GM12878 (cell line): ENCODE measurements around the gene ITGB5. TPM values are rescaled to one million over a fixed set of nuclear protein-coding genes. Genes with fewer than 3 reads are reported as not detected.

Experiments used
- ATAC-seq: fragments of 200-7000 bp; cut with Tn5 transposase; 3 replicates; pipeline ENCODE4 v1.9.1; 2020; ENCODE audit warnings: mild to moderate bottlenecking, moderate library complexity
- BruUV-seq: library from RNA; stranded (reverse); fragments of 400-500 nt; replicated peaks from 2 replicates; lab custom pipeline; 2021; lab: Mats Ljungman, UMichigan
- CTCF ChIA-PET: fragments of 300-600 bp; sonication (Branson Sonifier 250); formaldehyde crosslinking; extraction: SDS; loops from one replicate; lab custom pipeline; 2021; ENCODE audit warnings: inconsistent platforms; lab: Yijun Ruan, JAX
- POLR2A ChIA-PET: fragments of 350-600 bp; formaldehyde crosslinking; extraction: SDS; loops from one replicate; lab custom pipeline; 2021; ENCODE audit warnings: inconsistent platforms; lab: Charles Lee
- RAD21 ChIA-PET: fragments of 300-600 bp; sonication (Branson Sonifier 250); formaldehyde crosslinking; loops from one replicate; lab custom pipeline; 2023; ENCODE audit warnings: antibody characterized with exemption; ENCODE audit not compliant: unreplicated experiment; lab: Charles Lee
- SMC1A ChIA-PET: fragments of 300-600 bp; sonication (Branson Sonifier 250); formaldehyde crosslinking; loops from one replicate; lab custom pipeline; 2023; ENCODE audit not compliant: unreplicated experiment, uncharacterized antibody; lab: Charles Lee
- DNase-seq: peaks from one replicate; pipeline ENCODE4 v3.0.0-alpha.2; 2011; ENCODE audit warnings: low read depth, low spot score
- FAIRE-seq: peaks from 3 replicates; lab custom pipeline; 2011; peaks lifted over from hg19 to GRCh38; lab: Jason Lieb, UNC
- H2AFZ ChIP-seq: 2 replicates; pipeline ENCODE4 v1.6.0; 2011; ENCODE audit warnings: low read depth, low read length, control low read depth; ENCODE audit not compliant: control insufficient read depth
- H3K27ac ChIP-seq: 2 replicates; pipeline ENCODE4 v1.5.1; 2011; ENCODE audit warnings: control low read depth; ENCODE audit not compliant: control insufficient read depth, insufficient read depth
- H3K27me3 ChIP-seq, 2 experiments: replicated peaks in 1 of 2; 2 replicates each; pipeline versions ENCODE4 v1.6.0 to v1.6.1; 2011; ENCODE audit warnings: low read length in 1 of 2; ENCODE audit not compliant: control insufficient read depth in 2 of 2, insufficient read depth in 2 of 2
- H3K36me3 ChIP-seq, 2 experiments: 2 replicates each; pipeline ENCODE4 v1.5.1; 2011; ENCODE audit warnings: low read length in 1 of 2; ENCODE audit not compliant: control insufficient read depth in 2 of 2, insufficient read depth in 2 of 2
- H3K4me1 ChIP-seq: 2 replicates; pipeline ENCODE4 v1.6.1; 2011; ENCODE audit warnings: mild to moderate bottlenecking, low read length, moderate library complexity, mixed read lengths; ENCODE audit not compliant: control insufficient read depth, insufficient read depth
- H3K4me2 ChIP-seq: 2 replicates; pipeline ENCODE4 v1.6.0; 2011; ENCODE audit warnings: control low read depth; ENCODE audit not compliant: control insufficient read depth, insufficient read depth
- H3K4me3 ChIP-seq: fragments of 200-600 bp; sonication (generic); 2 replicates; pipeline ENCODE4 v1.5.1; 2016
- H3K79me2 ChIP-seq: 2 replicates; pipeline ENCODE4 v1.6.0; 2011; ENCODE audit warnings: low read length; ENCODE audit not compliant: control insufficient read depth, insufficient read depth
- H3K9ac ChIP-seq: 2 replicates; pipeline ENCODE4 v1.8.0; 2011; ENCODE audit warnings: low read length, control low read depth, mixed read lengths; ENCODE audit not compliant: control insufficient read depth, insufficient read depth
- H3K9me3 ChIP-seq: replicated peaks from 3 replicates; pipeline ENCODE4 v1.5.1; 2011; ENCODE audit warnings: mild to moderate bottlenecking, low read length; ENCODE audit not compliant: control insufficient read depth, insufficient read depth
- H4K20me1 ChIP-seq: 2 replicates; pipeline ENCODE4 v1.6.0; 2011; ENCODE audit not compliant: control insufficient read depth, insufficient read depth
- BMI1 ChIP-seq: fragments of 450-650 bp; IDR thresholded peaks from 2 replicates; pipeline ENCODE4 v1.6.1; 2016; ENCODE audit warnings: mild to moderate bottlenecking, moderate library complexity, borderline replicate concordance
- BRCA1 ChIP-seq: IDR thresholded peaks from 2 replicates; pipeline ENCODE4 v1.6.1; 2011; ENCODE audit warnings: low read depth, low read length, improper control_type of control experiment
- CBX3 ChIP-seq: fragments of 200-600 bp; sonication (generic); IDR thresholded peaks from 2 replicates; pipeline ENCODE4 v1.6.1; 2016; ENCODE audit warnings: low read depth, borderline replicate concordance
- CHD2 ChIP-seq: IDR thresholded peaks from 2 replicates; pipeline ENCODE4 v1.6.1; 2011; ENCODE audit warnings: low read depth, low read length, improper control_type of control experiment, borderline replicate concordance
- CHD4 ChIP-seq: fragments of 200-600 bp; sonication (generic); IDR thresholded peaks from 2 replicates; pipeline ENCODE4 v1.6.1; 2016; ENCODE audit warnings: mild to moderate bottlenecking
- IKZF1 ChIP-seq: fragments of 450-650 bp; conservative IDR thresholded peaks from 2 replicates; pipeline ENCODE4 v1.6.1; 2017; ENCODE audit warnings: antibody characterized with exemption, mild to moderate bottlenecking
- RCOR1 ChIP-seq: conservative IDR thresholded peaks from 2 replicates; pipeline ENCODE4 v1.6.1; 2012; ENCODE audit warnings: low read depth, low read length, improper control_type of control experiment
- SIX5 ChIP-seq: IDR thresholded peaks from 2 replicates; pipeline ENCODE4 v1.6.1; 2011; ENCODE audit warnings: mild to moderate bottlenecking, low read depth, low read length, moderate library complexity; ENCODE audit not compliant: severe bottlenecking
- SPI1 ChIP-seq: IDR thresholded peaks from 2 replicates; pipeline ENCODE4 v1.6.1; 2011; ENCODE audit warnings: low read depth, mild to moderate bottlenecking, low read length, moderate library complexity, borderline replicate concordance; ENCODE audit not compliant: insufficient read depth
- TCF12 ChIP-seq: IDR thresholded peaks from 2 replicates; pipeline ENCODE4 v1.6.1; 2011; ENCODE audit warnings: low read depth, mild to moderate bottlenecking, low read length
- ZZZ3 ChIP-seq: IDR thresholded peaks from 2 replicates; pipeline ENCODE4 v1.6.1; 2011; ENCODE audit warnings: low read depth; ENCODE audit not compliant: control insufficient read depth, insufficient read length
- WGBS: methylation state at CpG from one replicate; pipeline ENCODE4 v1.1.6; 2016; ENCODE audit warnings: low lambda C conversion rate; ENCODE audit not compliant: insufficient replicate concordance, insufficient coverage; ENCODE audit errors: missing lambda C conversion rate; 5-methylcytosine and 5-hydroxymethylcytosine counted together
- in situ Hi-C: fragments of 300-500 bp; cut with MboI; formaldehyde crosslinking; loops from 9 replicates; pipeline ENCODE4 v1.14.3; 2018; ENCODE audit warnings: mixed read lengths
- intact Hi-C: fragments of 100-400 bp; cut with micrococcal nuclease; formaldehyde crosslinking; loops from one replicate; pipeline ENCODE4 v1.14.2; 2022; ENCODE audit not compliant: unreplicated experiment
- polyA plus RNA-seq, 11 experiments: library from polyadenylated mRNA; depleted of rRNA in 4 of 11; unstranded in 6 of 11; stranded (reverse) in 5 of 11; fragments of >200 nt; fragmentation: Nextera tagmentation in 4 of 11; fragmentation: Illumina TruSeq in 1 of 11; extraction: Ambion mirVana in 4 of 11; extraction: Trizol in 1 of 11; gene quantifications; 1 replicate in 1 of 11; 2 replicates in 10 of 11; pipeline versions ENCODE4 v1.2.1 to v1.2.3, GENCODE V29; 2011 to 2016; ENCODE audit warnings: inconsistent platforms in 2 of 11, missing spikeins in 2 of 11, low read depth in 1 of 11
- total RNA-seq, 4 experiments: library from RNA; depleted of rRNA in 3 of 4; stranded (reverse); fragments of >200 nt in 3 of 4; fragmentation: Illumina TruSeq in 1 of 4; extraction: Trizol in 1 of 4; gene quantifications; 2 replicates each; pipeline versions ENCODE4 v1.2.1 to v1.2.3, GENCODE V29; 2013 to 2021
- TF ChIP-seq, protein P1 (sequence below): fragments of 450-650 bp; IDR thresholded peaks from 2 replicates; pipeline ENCODE4 v1.6.1; 2017; ENCODE audit warnings: mild to moderate bottlenecking, low read depth, inconsistent platforms; ENCODE audit not compliant: poor library complexity, severe bottlenecking
- TF ChIP-seq, protein P2 (sequence below): IDR thresholded peaks from 2 replicates; pipeline ENCODE4 v1.6.1; 2012; ENCODE audit warnings: low read depth, low read length, improper control_type of control experiment
- TF ChIP-seq, protein P3 (sequence below): IDR thresholded peaks from 2 replicates; pipeline ENCODE4 v1.6.1; 2012; ENCODE audit warnings: low read depth, low read length, improper control_type of control experiment
- TF ChIP-seq, protein P4 (sequence below): IDR thresholded peaks from 2 replicates; pipeline ENCODE4 v1.6.1; 2012; ENCODE audit warnings: low read depth, low read length, improper control_type of control experiment
- TF ChIP-seq, protein P5 (sequence below): IDR thresholded peaks from 2 replicates; pipeline ENCODE4 v1.6.1; 2012; ENCODE audit warnings: mild to moderate bottlenecking, low read depth, low read length

The ITGB5 gene
- total and polyA plus RNA-seq, 10 of the 15 experiments (the other 5 are each of a cell fraction or from before 2014, with no cell fraction given) = 0.05 to 10.0 (median 0.83) TPM; not detected in 2

DNA sequence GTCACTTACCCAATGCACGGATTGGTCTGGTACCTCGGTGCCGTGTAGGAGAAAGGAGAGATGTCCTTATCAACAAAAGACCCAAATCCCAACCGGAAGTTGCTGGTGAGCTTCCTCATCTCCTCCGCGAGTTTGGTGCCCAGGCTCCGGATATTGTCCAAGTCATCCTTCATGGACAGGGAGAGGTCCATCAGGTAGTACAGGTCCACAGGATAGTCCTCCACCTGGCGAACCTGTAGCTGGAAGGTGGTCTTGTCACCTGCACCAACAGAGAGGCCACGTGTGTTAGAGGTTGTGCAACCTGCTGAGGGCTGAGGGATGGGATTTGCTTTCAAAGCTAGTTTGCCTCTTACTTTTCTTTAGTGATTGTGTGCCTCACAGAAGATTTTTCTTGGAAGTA is 38.9 kb downstream of the ITGB5 start (continued):
- TF ChIP-seq, protein P1, sequence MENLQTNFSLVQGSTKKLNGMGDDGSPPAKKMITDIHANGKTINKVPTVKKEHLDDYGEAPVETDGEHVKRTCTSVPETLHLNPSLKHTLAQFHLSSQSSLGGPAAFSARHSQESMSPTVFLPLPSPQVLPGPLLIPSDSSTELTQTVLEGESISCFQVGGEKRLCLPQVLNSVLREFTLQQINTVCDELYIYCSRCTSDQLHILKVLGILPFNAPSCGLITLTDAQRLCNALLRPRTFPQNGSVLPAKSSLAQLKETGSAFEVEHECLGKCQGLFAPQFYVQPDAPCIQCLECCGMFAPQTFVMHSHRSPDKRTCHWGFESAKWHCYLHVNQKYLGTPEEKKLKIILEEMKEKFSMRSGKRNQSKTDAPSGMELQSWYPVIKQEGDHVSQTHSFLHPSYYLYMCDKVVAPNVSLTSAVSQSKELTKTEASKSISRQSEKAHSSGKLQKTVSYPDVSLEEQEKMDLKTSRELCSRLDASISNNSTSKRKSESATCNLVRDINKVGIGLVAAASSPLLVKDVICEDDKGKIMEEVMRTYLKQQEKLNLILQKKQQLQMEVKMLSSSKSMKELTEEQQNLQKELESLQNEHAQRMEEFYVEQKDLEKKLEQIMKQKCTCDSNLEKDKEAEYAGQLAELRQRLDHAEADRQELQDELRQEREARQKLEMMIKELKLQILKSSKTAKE = no peak
- no peak for TF ChIP-seq CBX3
- TF ChIP-seq, protein P2, sequence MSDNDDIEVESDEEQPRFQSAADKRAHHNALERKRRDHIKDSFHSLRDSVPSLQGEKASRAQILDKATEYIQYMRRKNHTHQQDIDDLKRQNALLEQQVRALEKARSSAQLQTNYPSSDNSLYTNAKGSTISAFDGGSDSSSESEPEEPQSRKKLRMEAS = no peak
- TF ChIP-seq IKZF1 = no peak
- TF ChIP-seq BMI1 = no peak
- no peak for TF ChIP-seq CHD2
- TF ChIP-seq, protein P3, sequence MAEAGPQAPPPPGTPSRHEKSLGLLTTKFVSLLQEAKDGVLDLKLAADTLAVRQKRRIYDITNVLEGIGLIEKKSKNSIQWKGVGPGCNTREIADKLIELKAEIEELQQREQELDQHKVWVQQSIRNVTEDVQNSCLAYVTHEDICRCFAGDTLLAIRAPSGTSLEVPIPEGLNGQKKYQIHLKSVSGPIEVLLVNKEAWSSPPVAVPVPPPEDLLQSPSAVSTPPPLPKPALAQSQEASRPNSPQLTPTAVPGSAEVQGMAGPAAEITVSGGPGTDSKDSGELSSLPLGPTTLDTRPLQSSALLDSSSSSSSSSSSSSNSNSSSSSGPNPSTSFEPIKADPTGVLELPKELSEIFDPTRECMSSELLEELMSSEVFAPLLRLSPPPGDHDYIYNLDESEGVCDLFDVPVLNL = no peak
- TF ChIP-seq ZZZ3 = no peak

DNA sequence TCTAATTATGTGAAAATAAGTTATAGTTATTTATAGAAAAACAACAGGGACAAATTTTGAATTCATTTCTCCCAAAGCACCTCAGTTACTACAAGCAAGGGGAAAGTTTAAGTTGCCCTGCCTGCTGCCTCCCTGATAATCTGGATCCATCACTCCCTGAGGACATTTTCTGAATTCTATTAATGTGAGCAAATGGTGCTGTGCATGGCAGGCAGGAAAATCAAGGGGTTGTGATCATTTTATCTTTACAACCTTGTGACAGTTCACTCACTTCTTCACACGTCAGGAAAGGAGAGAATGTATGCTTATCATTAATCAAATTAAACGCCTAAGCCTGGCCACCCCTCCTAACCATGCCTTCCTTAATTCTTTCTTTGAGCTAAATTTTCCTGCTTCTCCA is 39.3 kb downstream of the ITGB5 start:
- WGBS = 54% methylated on average over 2 of the region's 2 CpGs
- in situ Hi-C loops = no loop called here
- no peak overlapping the region for H3K4me3 ChIP-seq
- no peak for DNase-seq
- H2AFZ ChIP-seq = no peak overlapping the region
- H3K27ac ChIP-seq = no peak overlapping the region
- H3K9ac ChIP-seq = no peak overlapping the region
- no TSS peak for BruUV-seq
- no peak for FAIRE-seq
- RAD21 ChIA-PET = no interaction called here
- ATAC-seq = no peak
- no peaks in the 10 kb centered on the region for H3K79me2 ChIP-seq
- H3K36me3 ChIP-seq = no peaks in the 10 kb centered on the region
- no peaks in the 10 kb centered on the region for H3K27me3 ChIP-seq
- no peaks in the 10 kb centered on the region for H3K4me1 ChIP-seq
- POLR2A ChIA-PET = interaction anchor here (0.5 kb wide), 1 partner anchor 87 kb away, joined by 3 read pairs; no protein-coding TSS in a partner anchor
- no peak overlapping the region for H3K4me2 ChIP-seq
- no peaks in the 10 kb centered on the region for H4K20me1 ChIP-seq
- SMC1A ChIA-PET = interaction anchor here (1.7 kb wide), 1 partner anchor 15 kb away, joined by 4 read pairs; no protein-coding TSS in a partner anchor
- no peaks in the 10 kb centered on the region for H3K9me3 ChIP-seq
- CTCF ChIA-PET = no interaction called here
- intact Hi-C loops = no loop called here
- TF ChIP-seq, protein P4, sequence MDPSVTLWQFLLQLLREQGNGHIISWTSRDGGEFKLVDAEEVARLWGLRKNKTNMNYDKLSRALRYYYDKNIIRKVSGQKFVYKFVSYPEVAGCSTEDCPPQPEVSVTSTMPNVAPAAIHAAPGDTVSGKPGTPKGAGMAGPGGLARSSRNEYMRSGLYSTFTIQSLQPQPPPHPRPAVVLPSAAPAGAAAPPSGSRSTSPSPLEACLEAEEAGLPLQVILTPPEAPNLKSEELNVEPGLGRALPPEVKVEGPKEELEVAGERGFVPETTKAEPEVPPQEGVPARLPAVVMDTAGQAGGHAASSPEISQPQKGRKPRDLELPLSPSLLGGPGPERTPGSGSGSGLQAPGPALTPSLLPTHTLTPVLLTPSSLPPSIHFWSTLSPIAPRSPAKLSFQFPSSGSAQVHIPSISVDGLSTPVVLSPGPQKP = no peak
- TF ChIP-seq TCF12 (no peak), CHD4 (no peak), RCOR1 (no peak), BRCA1 (no peak), SIX5 (no peak), SPI1 (no peak)
- TF ChIP-seq, protein P5, sequence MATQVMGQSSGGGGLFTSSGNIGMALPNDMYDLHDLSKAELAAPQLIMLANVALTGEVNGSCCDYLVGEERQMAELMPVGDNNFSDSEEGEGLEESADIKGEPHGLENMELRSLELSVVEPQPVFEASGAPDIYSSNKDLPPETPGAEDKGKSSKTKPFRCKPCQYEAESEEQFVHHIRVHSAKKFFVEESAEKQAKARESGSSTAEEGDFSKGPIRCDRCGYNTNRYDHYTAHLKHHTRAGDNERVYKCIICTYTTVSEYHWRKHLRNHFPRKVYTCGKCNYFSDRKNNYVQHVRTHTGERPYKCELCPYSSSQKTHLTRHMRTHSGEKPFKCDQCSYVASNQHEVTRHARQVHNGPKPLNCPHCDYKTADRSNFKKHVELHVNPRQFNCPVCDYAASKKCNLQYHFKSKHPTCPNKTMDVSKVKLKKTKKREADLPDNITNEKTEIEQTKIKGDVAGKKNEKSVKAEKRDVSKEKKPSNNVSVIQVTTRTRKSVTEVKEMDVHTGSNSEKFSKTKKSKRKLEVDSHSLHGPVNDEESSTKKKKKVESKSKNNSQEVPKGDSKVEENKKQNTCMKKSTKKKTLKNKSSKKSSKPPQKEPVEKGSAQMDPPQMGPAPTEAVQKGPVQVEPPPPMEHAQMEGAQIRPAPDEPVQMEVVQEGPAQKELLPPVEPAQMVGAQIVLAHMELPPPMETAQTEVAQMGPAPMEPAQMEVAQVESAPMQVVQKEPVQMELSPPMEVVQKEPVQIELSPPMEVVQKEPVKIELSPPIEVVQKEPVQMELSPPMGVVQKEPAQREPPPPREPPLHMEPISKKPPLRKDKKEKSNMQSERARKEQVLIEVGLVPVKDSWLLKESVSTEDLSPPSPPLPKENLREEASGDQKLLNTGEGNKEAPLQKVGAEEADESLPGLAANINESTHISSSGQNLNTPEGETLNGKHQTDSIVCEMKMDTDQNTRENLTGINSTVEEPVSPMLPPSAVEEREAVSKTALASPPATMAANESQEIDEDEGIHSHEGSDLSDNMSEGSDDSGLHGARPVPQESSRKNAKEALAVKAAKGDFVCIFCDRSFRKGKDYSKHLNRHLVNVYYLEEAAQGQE = no peak
